NCI-H2029 (cell line): ENCODE data around the gene CCNF.

Source experiments
- DNase-seq: peaks from one replicate; lab custom pipeline; 2025; lab: John Stamatoyannopoulos, UW

CCNF gene

DNA sequence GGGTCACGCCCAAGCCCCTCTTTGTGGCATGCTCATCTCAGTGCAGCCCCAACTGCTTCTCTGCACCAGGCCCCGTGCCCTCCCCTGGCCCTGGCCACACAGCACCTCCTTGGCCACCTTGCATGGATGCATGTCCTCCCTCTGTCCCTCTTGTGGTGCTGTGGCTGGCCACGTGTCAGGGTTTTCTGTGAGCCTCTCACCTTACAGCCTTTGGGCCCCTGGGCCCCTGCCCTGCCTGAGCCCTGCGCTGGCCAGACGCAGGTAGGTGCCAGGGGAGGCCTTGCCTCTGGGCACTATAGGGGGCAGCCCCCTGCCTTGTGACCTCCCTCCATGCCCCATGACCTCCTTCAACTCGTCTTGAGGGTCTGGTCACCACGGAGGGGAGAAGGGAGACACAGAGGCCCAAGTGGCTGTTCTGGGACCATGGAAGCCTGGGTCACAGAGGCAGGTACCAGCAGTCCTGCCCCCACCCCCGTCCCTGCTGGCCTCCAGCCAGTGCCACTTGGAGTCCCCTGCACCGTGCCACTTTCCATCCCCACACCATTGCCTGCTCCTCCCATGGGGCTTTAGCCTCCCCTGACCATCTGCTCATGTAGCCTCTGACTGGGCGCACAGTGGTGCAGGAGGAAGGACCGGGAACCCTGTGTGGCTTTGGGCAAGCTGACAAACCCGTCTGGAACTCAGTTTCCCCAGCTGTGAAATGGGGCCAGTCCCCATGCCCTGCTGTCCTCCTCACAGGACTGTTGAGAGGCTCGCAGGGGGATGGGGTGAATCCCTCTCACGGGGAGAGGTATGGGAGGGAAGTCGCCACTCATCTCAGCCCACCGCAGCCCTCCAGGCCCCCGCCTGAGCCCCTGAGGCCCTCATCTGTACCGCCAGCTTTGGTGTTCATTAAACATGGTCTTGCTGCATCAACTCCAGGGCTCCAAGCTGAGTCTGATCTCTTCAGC, 73.0 kb downstream of the CCNF start:
- no peak for DNase-seq

DNA sequence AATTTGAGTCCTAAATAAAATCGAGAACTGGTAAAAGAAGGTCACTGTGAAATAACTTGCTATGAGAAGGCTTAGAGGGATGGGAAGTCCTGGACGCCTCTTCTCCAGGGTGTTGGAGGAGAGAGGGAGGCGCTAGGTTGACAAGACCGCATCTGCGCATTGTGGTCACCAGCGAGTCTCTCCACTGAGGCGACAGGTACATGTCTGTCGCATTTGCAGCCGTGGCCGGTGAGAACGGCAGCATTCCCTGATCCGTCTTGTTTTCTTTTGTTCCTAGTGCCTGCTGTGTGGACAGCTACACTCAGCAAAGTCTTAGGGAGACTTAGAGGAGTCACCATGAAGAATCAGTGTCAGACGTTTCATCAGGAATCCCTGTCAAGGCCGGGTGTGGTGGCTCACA, 76.4 kb downstream of the CCNF start:
- no peak for DNase-seq

- no peak for DNase-seq
These were observed 77.9 kb downstream of the CCNF start for GRCh38 chr16:2507052-2507659.

- no peak for DNase-seq
These were observed 78.4 kb downstream of the CCNF start for GRCh38 chr16:2507665-2508064.
